ENCODE results near the gene PNPO. TPM values are rescaled to one million over a fixed set of nuclear protein-coding genes. Genes with fewer than 3 reads are reported as not detected.

PNPO gene
- total RNA-seq, 3 donors from 2014 or later, result 22.8 to 32.0 (median 24.8) TPM

Other genes starting within 250 kb of the PNPO start
- 10 to 100 TPM in 1 of 3 donors, 1 to 10 TPM in 2; 2.3 to 20.3 (median 3.2) TPM for gene TBKBP1, start 247.4 kb upstream of the PNPO start, total RNA-seq
- gene TBX21, start 208.3 kb upstream of the PNPO start, total RNA-seq, result 1 to 10 TPM in 2 of 3 donors, under 1 TPM in 1; 0.72 to 1.2 (median 1.2) TPM
- gene OSBPL7, start 119.8 kb upstream of the PNPO start, total RNA-seq, result 10 to 100 TPM; 38.2 to 85.5 (median 71.1) TPM
- gene MRPL10, start 110.0 kb upstream of the PNPO start, total RNA-seq, result 10 to 100 TPM; 36.2 to 46.0 (median 41.8) TPM
- under 1 TPM in 2 of 3 donors, not detected in 1; 0.14 to 0.36 TPM for gene LRRC46, start 109.9 kb upstream of the PNPO start, total RNA-seq
- gene SCRN2, start 100.3 kb upstream of the PNPO start, total RNA-seq, result 10 to 100 TPM; 38.4 to 45.1 (median 38.5) TPM
- 10 to 100 TPM in 1 of 3 donors, 1 to 10 TPM in 2; 2.0 to 11.6 (median 4.7) TPM for gene SP6, start 90.4 kb upstream of the PNPO start, total RNA-seq
- gene SP2, start 45.3 kb upstream of the PNPO start, total RNA-seq, result 10 to 100 TPM; 21.7 to 24.2 (median 21.7) TPM
- 100 to 1,000 TPM; 101 to 347 (median 243) TPM for gene PRR15L, start 16.3 kb downstream of the PNPO start, total RNA-seq
- 100 to 1,000 TPM; 136 to 215 (median 163) TPM for gene CDK5RAP3, start 29.5 kb downstream of the PNPO start, total RNA-seq
- 10 to 100 TPM in 2 of 3 donors, 1 to 10 TPM in 1; 3.9 to 43.3 (median 14.3) TPM for gene COPZ2, start 96.2 kb downstream of the PNPO start, total RNA-seq
- gene NFE2L1, start 106.8 kb downstream of the PNPO start, total RNA-seq, result 100 to 1,000 TPM; 182 to 275 (median 247) TPM
- 10 to 100 TPM; 27.5 to 45.3 (median 28.8) TPM for gene CBX1, start 159.9 kb downstream of the PNPO start, total RNA-seq
- 10 to 100 TPM; 25.4 to 26.5 (median 25.4) TPM for gene SNX11, start 166.2 kb downstream of the PNPO start, total RNA-seq